22Rv1 (cell line): ENCODE results near the gene RCAN2.

Experiments used
- CTCF ChIP-seq: fragments of 450-650 bp; IDR thresholded peaks from 2 replicates; pipeline ENCODE4 v1.5.1; 2017; ENCODE audit warnings: mild to moderate bottlenecking
- ZFX ChIP-seq: fragments of 450-650 bp; IDR thresholded peaks from 2 replicates; pipeline ENCODE4 v1.6.1; 2017; ENCODE audit warnings: antibody characterized with exemption, borderline replicate concordance

DNA sequence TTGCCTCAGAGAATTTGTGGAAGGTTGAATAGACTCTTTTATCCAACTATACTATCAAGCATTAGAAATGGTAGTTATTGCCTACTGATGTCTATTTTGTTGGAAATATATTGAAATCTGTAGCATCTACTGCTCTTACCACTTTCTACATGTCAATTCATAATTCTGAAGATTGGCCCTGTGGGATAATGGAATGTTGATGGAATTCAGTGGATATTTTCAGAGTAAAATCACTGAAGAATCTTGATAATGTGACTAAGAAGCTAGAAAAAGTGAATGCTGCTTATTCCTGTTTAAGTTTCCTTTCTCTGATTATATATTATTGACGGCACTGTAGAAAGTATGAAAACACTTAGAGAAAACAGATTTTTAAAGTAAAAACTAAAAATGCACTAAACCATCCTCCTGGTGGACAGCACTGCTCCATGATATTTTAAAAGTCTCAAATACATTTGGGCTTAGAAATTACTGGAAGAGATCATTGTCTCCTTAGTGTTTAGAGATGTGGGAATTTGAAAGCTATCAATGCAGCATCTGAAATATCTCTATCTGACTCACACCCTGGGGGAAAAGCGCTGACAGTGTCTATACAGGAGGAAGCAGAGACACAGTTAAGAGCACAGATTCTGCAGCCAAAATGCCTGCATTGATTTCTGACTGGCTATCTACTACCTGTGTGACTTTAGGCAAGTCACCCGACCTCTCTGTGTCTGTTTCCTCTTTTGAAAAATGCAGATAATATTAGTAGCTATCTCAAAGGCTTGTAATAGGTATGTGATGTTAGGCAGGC lies 37.9 kb upstream of the RCAN2 start:
- TF ChIP-seq CTCF (no peak), ZFX (no peak)
